ENCODE data around the gene CCDC9B.

The CCDC9B gene

DNA sequence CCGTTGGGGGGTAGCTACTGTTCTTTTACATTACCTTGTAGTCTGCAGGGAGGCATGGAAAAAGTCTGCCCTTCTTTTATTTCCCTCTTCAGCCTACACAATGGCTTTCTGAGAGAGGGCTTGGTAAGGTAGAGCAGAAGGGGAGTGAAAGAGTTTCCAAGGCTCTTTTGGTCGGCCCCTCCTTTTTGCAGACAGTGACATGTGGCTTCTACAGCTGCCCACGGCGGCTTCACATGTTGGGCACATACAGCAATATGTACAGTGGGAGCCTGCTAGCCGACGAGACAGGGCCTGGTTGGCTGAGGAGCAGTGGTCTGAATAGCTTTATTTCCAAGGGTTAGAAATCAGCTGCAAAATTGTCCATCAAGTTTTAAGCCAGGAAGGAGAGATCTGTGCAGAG is 13.3 kb downstream of the CCDC9B start:
- DNase-seq, result no peak

DNA sequence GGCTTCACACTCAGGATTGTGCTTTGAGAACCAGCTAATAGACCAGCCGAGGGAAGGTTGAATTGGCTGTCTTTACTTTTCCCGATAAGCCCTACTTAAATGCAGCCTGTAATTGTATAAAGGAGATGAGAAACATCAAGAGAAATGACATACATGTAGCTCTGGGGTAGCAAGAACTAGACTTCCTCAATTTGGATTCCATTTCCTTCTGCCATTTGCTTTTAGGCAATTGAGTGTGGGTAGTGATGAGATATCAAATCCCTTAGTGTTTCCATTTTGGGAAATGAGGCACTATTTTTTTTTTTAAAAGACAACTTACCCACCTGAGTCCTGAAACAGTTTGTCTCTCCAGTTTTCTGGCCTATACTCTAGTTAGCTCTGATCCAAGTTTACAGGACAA is 15.0 kb downstream of the CCDC9B start:
- no peak for DNase-seq

- no peak for DNase-seq
These were observed 15.6 kb downstream of the CCDC9B start for GRCh38 chr15:40325188-40325587.

- no peak for DNase-seq
These were observed 16.5 kb downstream of the CCDC9B start for GRCh38 chr15:40323953-40324937.

- DNase-seq, result peak; percentile 68
These were observed 17.3 kb downstream of the CCDC9B start, which contains the start of gene INAFM2 for GRCh38 chr15:40323239-40323952. INAFM2 (plus strand) TSS chr15:40323692; CDS start chr15:40324056, 364 bp downstream.

DNA sequence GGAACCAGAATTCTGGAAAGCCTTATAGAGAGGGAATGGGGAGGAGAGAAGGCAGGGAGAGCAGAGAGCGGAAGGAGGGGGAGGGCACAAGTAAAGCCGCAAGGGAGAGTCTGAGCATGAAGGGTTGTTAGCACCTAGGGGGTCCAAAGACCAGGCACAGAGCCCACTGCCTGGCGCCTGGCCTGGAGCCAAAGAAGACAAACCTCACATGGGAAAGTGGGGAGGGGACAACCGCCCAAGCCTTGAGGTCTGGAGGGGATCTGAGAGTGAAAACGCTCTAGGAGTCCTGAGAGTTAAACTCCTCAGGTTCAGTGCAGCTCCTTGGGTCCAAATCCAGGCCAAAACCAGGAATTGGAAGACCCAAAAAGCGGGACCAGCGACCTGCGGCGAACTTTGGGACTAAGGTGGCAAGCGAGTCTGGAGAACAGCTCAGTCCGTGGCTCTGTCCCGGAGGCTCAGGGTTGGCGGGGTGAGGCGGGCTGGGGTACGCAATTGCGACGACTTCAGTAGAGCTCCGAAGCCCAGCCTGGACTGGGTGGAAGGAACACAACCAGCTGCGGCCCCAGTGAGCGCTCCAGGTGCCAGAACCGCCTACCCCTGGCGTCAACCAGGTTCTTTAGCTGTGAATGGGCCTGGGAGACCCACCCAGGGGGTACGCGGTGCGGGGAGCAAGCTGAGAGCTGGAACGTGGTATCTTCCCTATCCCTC is 18.1 kb downstream of the CCDC9B start:
- no peak for DNase-seq

DNA sequence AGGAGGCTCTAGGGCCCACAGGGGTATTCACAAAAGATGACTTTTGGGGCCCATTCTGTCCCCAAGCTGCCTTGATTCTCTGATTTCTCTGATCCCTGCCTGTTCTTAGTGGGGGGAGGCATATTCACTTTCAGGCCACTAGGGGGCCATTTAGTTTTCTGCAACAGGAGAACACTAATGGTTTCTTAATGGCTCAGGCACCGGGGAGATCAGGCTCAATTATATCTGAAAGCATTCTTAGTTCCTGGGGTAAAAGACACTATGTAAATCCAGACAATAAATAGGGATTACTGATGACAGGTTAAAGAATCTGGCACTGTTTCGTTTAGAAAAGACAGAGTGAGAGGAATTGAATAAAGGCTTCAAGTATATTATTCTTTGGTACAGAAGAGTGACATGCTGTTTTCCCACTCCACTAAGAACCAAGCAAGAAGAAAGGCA is 19.8 kb downstream of the CCDC9B start:
- DNase-seq, result no peak

- DNase-seq, result no peak
These were observed 20.3 kb downstream of the CCDC9B start for GRCh38 chr15:40320409-40320808.

GRCh38 chr15:40317580-40317979 is 23.2 kb downstream of the CCDC9B start:
- DNase-seq, result no peak

- no peak for DNase-seq
These were observed 23.8 kb downstream of the CCDC9B start for GRCh38 chr15:40316931-40317330.

DNA sequence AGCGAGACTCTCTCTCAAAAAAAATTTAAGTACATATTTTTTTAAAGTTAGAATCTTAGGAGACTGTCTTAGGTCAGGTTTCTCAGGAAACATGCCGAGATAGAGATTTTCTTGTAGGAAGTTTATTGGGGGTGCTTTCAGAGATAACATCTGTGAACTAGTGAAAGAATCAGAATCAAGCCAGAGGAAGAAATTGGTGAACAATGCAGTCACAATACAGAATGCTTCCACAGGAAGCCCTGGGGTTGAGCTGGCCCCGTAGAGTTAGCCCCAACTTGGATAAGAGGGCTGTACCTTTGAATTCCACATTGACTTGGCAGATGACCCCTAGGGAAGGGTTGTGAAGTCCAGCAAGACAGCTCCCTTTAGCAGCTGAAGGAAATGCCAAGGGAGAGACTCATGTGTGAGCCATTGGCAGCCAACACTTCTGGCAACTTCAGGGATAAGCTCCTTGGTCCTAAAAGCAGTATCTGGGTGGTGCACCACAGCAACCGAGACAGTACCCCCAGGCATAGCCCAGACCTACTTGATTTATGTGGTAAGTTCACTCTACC is 25.9 kb downstream of the CCDC9B start:
- DNase-seq, result peak; percentile 81

DNA sequence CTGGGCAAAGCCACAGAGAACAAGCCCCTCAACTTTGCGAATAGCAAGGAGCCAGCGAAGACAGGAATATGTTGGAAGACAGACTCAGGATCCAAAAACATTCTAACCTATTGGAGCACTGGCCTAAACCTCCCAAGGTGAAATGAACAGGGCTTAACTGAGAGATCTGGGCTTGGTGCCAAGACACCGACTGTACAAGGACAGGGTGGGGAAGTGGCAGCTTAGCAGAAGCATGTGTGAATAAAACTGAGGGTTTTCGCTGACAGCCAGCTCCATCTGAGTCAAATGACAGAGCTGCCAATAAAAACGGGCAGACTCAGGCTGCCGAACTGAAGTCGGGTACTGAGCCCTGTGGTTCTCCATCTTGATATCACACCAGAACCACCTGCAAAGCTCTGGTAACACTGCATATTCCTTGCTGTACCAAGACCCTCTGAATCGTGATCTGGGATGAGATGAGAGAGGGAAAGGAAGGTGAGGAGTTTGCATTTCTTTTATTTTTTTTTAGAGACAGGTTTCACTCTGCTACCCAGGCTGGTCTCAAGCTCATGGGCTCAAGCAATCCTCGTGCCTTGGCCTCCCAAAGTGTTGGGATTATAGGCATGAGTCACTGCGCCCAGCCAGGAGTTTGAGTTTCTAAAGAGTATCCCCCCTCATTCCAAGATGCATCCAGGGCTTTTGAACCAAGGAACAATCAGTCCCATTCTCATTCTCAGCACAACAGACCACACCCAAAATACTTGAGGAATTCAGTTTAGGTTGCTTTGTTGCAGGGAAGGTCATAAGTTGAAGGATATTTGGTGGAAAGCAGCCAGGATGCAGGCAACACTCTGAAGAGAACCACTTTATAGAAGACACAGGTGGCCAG is 27.0 kb downstream of the CCDC9B start:
- DNase-seq, result no peak

- DNase-seq, result no peak
These were observed 28.2 kb downstream of the CCDC9B start for GRCh38 chr15:40312370-40313158.

- DNase-seq, result no peak
These were observed 29.7 kb downstream of the CCDC9B start for GRCh38 chr15:40310993-40311392.

DNA sequence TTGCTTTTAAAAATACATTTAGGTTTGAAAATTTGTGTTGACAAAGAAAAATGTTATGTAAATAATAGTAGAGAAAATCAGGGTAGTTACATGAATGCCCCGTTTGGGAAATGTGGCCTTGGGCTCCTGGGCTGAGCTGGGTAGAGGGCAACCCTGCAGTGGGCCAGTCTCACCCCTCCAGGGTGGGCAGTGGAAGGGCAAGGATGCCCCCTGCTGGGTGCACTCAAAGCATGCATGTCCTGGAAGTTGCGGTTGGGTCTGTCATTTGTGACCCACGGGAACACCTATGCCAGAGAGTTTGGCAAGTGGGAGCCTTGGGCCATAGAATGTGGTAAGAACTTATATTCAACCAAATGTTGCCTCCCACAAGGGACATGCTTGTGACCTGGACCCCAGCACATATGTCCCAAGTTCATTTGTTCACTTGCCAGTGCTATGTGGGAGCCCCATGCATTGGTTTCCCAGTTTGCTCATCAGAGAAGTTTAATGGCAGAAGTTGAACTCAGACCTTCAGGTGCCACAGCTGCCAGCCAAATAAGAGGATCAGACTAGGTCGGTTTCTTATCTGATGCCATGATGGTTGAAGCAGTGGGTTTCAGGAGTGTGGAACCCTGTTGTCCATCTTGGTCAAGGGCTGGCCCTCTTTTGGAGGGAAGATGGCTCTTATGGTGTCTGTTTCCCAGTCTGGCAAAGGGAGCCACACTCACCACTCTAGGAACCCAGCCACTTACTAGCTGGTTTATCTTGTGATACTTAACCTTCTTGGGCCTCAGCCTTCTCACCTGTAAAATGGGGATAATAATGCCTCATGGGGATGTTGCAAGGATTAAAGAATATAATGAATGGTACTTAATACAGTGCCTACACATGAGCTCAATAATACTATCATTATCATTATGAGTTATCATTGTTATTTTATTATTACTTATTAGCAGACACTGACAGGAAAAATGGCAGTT is 30.5 kb downstream of the CCDC9B start:
- DNase-seq, result no peak

DNA sequence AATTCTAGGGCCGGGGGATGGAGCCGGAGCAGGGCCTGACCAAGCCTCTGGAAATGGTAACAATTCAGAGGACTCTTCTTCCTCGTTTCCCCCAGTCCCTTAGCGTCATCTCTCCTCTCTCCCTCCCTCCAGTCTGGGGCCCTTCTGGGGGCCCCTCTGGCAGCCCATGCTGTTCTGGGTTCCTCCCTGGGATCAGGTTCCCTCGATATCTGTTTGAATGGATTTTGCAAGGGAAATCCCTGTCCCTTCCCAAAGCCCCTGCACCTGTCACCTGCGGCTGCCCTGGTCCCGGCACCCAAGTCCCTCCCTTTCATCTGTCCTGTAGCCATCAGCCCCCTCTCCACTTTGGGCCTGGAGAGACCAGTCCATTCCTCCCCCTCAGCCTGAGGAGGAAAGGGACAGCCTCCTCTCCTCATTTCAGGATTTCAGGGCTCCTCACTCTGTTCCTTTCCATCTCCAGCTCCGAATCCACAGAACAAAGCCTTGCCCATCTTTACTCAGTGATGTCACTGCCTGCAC is 31.3 kb downstream of the CCDC9B start:
- no peak for DNase-seq

DNA sequence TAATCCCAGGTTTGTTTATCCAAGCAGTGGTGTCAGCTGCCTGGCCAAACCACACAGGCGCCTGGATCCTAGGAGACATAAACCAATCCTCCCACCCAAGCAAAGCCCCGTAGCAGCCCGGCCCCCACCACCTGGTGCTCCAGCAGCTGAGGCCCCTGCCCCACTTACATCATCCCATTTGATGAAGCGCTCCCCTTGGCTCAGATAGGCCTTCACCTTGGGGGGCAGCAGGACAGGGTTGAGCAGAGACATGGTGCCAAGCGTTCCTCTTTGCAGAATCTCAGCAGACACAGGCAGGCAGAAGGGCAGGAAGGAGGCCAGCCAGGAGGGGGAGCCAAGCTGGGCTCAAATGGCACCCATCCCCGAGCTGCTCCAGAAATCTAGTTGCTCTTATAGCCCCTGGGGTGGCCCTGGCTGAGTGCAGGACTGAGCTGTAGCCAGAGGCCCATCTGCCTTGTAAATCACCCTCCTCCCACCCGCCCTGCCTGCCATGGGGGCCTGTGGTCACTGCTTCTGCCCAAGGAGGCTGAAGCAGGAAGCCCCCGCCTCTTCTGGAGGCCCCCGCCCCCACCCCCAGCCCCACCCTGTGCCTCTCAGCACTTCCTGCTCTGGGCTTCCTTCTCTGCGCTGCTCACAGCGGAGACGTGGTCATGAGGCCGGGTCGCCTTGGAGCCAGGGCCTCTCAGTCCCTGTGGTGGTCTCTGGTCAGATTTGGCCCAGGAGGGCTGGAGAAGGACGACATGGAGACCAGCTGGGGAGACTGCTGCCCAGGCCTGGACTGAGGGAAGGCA is 33.1 kb downstream of the CCDC9B start, which contains the start of gene PLCB2:
TSS of gene PLCB2 (minus strand) at position 515 of the 791 bp plus-strand sequence. CDS start at position 252, 263 bp downstream.
- DNase-seq, result no peak

GRCh38 chr15:40306908-40307307 is 33.8 kb downstream of the CCDC9B start:
- DNase-seq, result no peak
